SU-DHL-6 (cell line): ENCODE results near the gene PXN.
A peak's percentile ranks its signal among the peaks of the same experiment; 100 is the strongest.

ENCODE experiments used
- H2AFZ ChIP-seq: fragments of 200-600 bp; sonication (generic); 2 replicates; pipeline ENCODE4 v1.6.1; 2014; ENCODE audit warnings: low read depth, mild to moderate bottlenecking, moderate library complexity, mixed read lengths, antibody characterized with exemption, low read length; ENCODE audit not compliant: severe bottlenecking
- H3F3A ChIP-seq: fragments of 200-600 bp; shearing (Covaris generic); 2 replicates; pipeline ENCODE4 v1.6.0; 2016; ENCODE audit warnings: antibody characterized with exemption, mild to moderate bottlenecking; ENCODE audit not compliant: insufficient read depth
- H3K27ac ChIP-seq: fragments of 200-600 bp; sonication (generic); 2 replicates; pipeline ENCODE4 v1.5.1; 2016; ENCODE audit warnings: low read depth, mild to moderate bottlenecking, low read length, moderate library complexity, mixed read lengths
- H3K27me3 ChIP-seq: fragments of 200-600 bp; sonication (generic), shearing (Covaris generic); 2 replicates; pipeline ENCODE4 v1.6.0; 2014; ENCODE audit warnings: mild to moderate bottlenecking, low read length
- H3K36me3 ChIP-seq: fragments of 200-600 bp; sonication (generic); 2 replicates; pipeline ENCODE4 v1.6.1; 2014; ENCODE audit warnings: mild to moderate bottlenecking, low read length, mixed read lengths
- H3K4me2 ChIP-seq: fragments of 300-600, 200-600 bp; shearing (Covaris generic), sonication (generic); 2 replicates; pipeline ENCODE4 v1.6.0; 2014; ENCODE audit warnings: low read length, low read depth, mild to moderate bottlenecking; ENCODE audit not compliant: poor library complexity, severe bottlenecking
- H3K4me3 ChIP-seq: fragments of 200-600 bp; sonication (generic); 2 replicates; pipeline ENCODE4 v1.5.1; 2014; ENCODE audit warnings: antibody characterized with exemption, low read length, mild to moderate bottlenecking, mixed read lengths; ENCODE audit not compliant: insufficient read depth, poor library complexity, severe bottlenecking
- H3K79me2 ChIP-seq: fragments of 200-600 bp; sonication (generic); 2 replicates; pipeline ENCODE4 v1.6.1; 2014; ENCODE audit warnings: mild to moderate bottlenecking, low read length, moderate library complexity; ENCODE audit not compliant: insufficient read depth
- H3K9ac ChIP-seq: fragments of 200-600 bp; sonication (generic); 2 replicates; pipeline ENCODE4 v1.7.0; 2014; ENCODE audit warnings: mild to moderate bottlenecking, low read length
- H3K9me2 ChIP-seq: fragments of 200-600 bp; sonication (generic); replicated peaks from 2 replicates; pipeline ENCODE4 v1.6.1; 2014; ENCODE audit warnings: low read length; ENCODE audit not compliant: insufficient read depth
- H3K9me3 ChIP-seq: fragments of 200-600 bp; sonication (generic); 2 replicates; pipeline ENCODE4 v1.6.1; 2014; ENCODE audit warnings: low read length, mixed read lengths; ENCODE audit not compliant: insufficient read depth
- H4K20me1 ChIP-seq: fragments of 200-600 bp; sonication (generic); 2 replicates; pipeline ENCODE4 v1.6.1; 2014; ENCODE audit warnings: low read depth, mild to moderate bottlenecking, antibody characterized with exemption, low read length, moderate library complexity, mixed read lengths
- CTCF ChIP-seq: fragments of 200-600 bp; sonication (generic); IDR thresholded peaks from one replicate; pipeline ENCODE4 v1.5.1; 2017; ENCODE audit warnings: antibody characterized with exemption, mild to moderate bottlenecking, low read length, moderate library complexity; ENCODE audit not compliant: insufficient read depth, poor library complexity, severe bottlenecking
- EZH2phosphoT487 ChIP-seq: fragments of 200-600 bp; sonication (generic), shearing (Covaris generic); conservative IDR thresholded peaks from 2 replicates; pipeline ENCODE4 v1.6.1; 2018; ENCODE audit warnings: mild to moderate bottlenecking, antibody characterized with exemption, low read length, moderate library complexity, mixed read lengths

The PXN gene

GRCh38 chr12:120229071-120229486, 36.5 kb downstream of the PXN start:
- peak overlapping the region; percentile 34 for H3K4me2 ChIP-seq
- no peaks in the 10 kb centered on the region; the same call in 1 of the 2 replicates for H3F3A ChIP-seq
- no peaks in the 10 kb centered on the region for H3K9me3 ChIP-seq
- no peak overlapping the region for H3K4me3 ChIP-seq
- H3K79me2 ChIP-seq: no peaks in the 10 kb centered on the region
- no peaks in the 10 kb centered on the region for H4K20me1 ChIP-seq
- H3K27ac ChIP-seq: peak overlapping the region; percentile 12; the same call in 1 of the 2 replicates
- H2AFZ ChIP-seq: peak overlapping the region; percentile 8
- no peak for TF ChIP-seq EZH2phosphoT487
- no peak for TF ChIP-seq CTCF
- H3K36me3 ChIP-seq: no peaks in the 10 kb centered on the region
- H3K9me2 ChIP-seq: no peaks in the 10 kb centered on the region
- H3K9ac ChIP-seq: peak overlapping the region; percentile 4; the same call in 1 of the 2 replicates
- no peaks in the 10 kb centered on the region for H3K27me3 ChIP-seq

- H3K27ac ChIP-seq: peak overlapping the region; percentile 12; the same call in 1 of the 2 replicates
- no peaks in the 10 kb centered on the region for H3K27me3 ChIP-seq
- H2AFZ ChIP-seq: peak overlapping the region; percentile 8
- H3K9ac ChIP-seq: peak overlapping the region; percentile 4; the same call in 1 of the 2 replicates
- H3K9me3 ChIP-seq: no peaks in the 10 kb centered on the region
- no peak overlapping the region for H3K4me3 ChIP-seq
- H4K20me1 ChIP-seq: no peaks in the 10 kb centered on the region
- H3K4me2 ChIP-seq: peak overlapping the region; percentile 34
- H3K36me3 ChIP-seq: no peaks in the 10 kb centered on the region
- H3K79me2 ChIP-seq: no peaks in the 10 kb centered on the region
- peak; percentile 82 for TF ChIP-seq CTCF
- no peak for TF ChIP-seq EZH2phosphoT487
- H3F3A ChIP-seq: no peaks in the 10 kb centered on the region; the same call in 1 of the 2 replicates
- no peaks in the 10 kb centered on the region for H3K9me2 ChIP-seq
Observed at GRCh38 chr12:120228291-120229070, 37.0 kb downstream of the PXN start.

- no peaks in the 10 kb centered on the region for H3K79me2 ChIP-seq
- H3K36me3 ChIP-seq: no peaks in the 10 kb centered on the region
- no peaks in the 10 kb centered on the region; the same call in 1 of the 2 replicates for H3F3A ChIP-seq
- H3K9ac ChIP-seq: no peak overlapping the region
- no peak for TF ChIP-seq EZH2phosphoT487
- TF ChIP-seq CTCF: no peak
- no peak overlapping the region for H3K4me2 ChIP-seq
- no peak overlapping the region for H2AFZ ChIP-seq
- no peaks in the 10 kb centered on the region for H4K20me1 ChIP-seq
- no peaks in the 10 kb centered on the region for H3K9me2 ChIP-seq
- no peaks in the 10 kb centered on the region for H3K27me3 ChIP-seq
- H3K4me3 ChIP-seq: no peak overlapping the region
- H3K9me3 ChIP-seq: no peaks in the 10 kb centered on the region
- no peak overlapping the region for H3K27ac ChIP-seq
Observed at GRCh38 chr12:120228041-120228290, 37.6 kb downstream of the PXN start.
